Ovary (tissue), 9 donors: ENCODE results near the gene TLCD3A. TPM values are rescaled to one million over a fixed set of nuclear protein-coding genes. Genes with fewer than 3 reads are reported as not detected.

Source experiments
- DNase-seq, 5 donors: peaks; one replicate each; pipeline ENCODE4 v3.0.0-alpha.2; 2019 to 2020
- H3K27ac ChIP-seq, 2 donors: fragments of 200-600 bp; one replicate each; pipeline versions ENCODE4 v1.5.1 to v1.8.0; 2019 to 2022
- H3K27me3 ChIP-seq: fragments of 200-600 bp; one replicate; pipeline ENCODE4 v1.8.0; 2022
- H3K36me3 ChIP-seq: fragments of 200-600 bp; sonication (generic); one replicate; pipeline ENCODE4 v1.5.1; 2019
- H3K4me1 ChIP-seq: one replicate; pipeline ENCODE4 v1.8.1; 2013; ENCODE audit warnings: mild to moderate bottlenecking, moderate library complexity; ENCODE audit not compliant: insufficient read depth
- H3K4me3 ChIP-seq: fragments of 200-600 bp; sonication (generic); one replicate; pipeline ENCODE4 v1.5.1; 2017
- H3K9me3 ChIP-seq, 2 donors: fragments of 200-600 bp in 1 of 2; sonication (generic) in 1 of 2; one replicate each; pipeline versions ENCODE4 v1.5.1 to v1.8.1; 2013 to 2019; ENCODE audit warnings: mild to moderate bottlenecking in 1 of 2, moderate library complexity in 1 of 2
- EP300 ChIP-seq: sonication (generic); formaldehyde crosslinking; IDR thresholded peaks from one replicate; pipeline ENCODE4 v1.6.1; 2017; ENCODE audit warnings: antibody characterized with exemption
- POLR2A ChIP-seq: fragments of 450-650 bp; IDR thresholded peaks from one replicate; pipeline ENCODE4 v1.6.1; 2017; ENCODE audit warnings: antibody characterized with exemption, mild to moderate bottlenecking, moderate library complexity
- WGBS, 3 donors: extraction: QIAGEN DNeasy Blood & Tissue Kit in 1 of 3; methylation state at CpG; one replicate each; pipeline versions ENCODE4 v1.1.5 to v1.1.7; 2013 to 2017; 5-methylcytosine and 5-hydroxymethylcytosine counted together
- intact Hi-C, 4 donors: fragments of 100-400 bp; cut with DNase I; formaldehyde crosslinking; loops; one replicate each; pipeline versions ENCODE4 v1.11.0 to v1.15.1; 2022 to 2023
- polyA plus RNA-seq, 2 donors: library from polyadenylated mRNA; stranded (reverse); fragments of 200-250 nt in 1 of 2; fragments of 350-450 nt in 1 of 2; fragmentation: Illumina TruSeq in 1 of 2; extraction: RNeasy Lipid Tissue Mini Kit (QIAGEN cat#74804) in 1 of 2; gene quantifications; one replicate each; pipeline ENCODE4 v1.2.3, GENCODE V29; 2013 to 2014
- total RNA-seq, 7 donors: library from RNA; depleted of rRNA in 2 of 7; stranded (reverse); fragments of >200 nt in 2 of 7; fragmentation: NEBNext Ultra II Directional in 3 of 7; extraction: Animal tissue kit (Norgen Biotek cat#: 25700) in 3 of 7; gene quantifications; one replicate each; pipeline versions ENCODE4 v1.1.0 to v1.2.4, GENCODE V29; 2016 to 2023
- TF ChIP-seq, protein P1 (sequence below), 3 donors: fragments of 450-650 bp in 2 of 3; fragments of 200-600 bp in 1 of 3; IDR thresholded peaks; one replicate each; pipeline versions ENCODE4 v1.5.1 to v1.8.0; 2016 to 2022; ENCODE audit warnings: antibody characterized with exemption in 3 of 3, mild to moderate bottlenecking in 1 of 3
- donor health status: DM: no; HTN: no; CAD: no; lungs with moderate emphysema.
- donor health status: DM: no; HTN: no; CAD: no.
- donor health status: Bipolar disorder and iron deficiency.
- donor health status: DM: yes; HTN: yes; CAD: no.
- donor health status: DM: no; HTN: no; CAD: no.
- donor health status: DM: yes; HTN: yes; CAD: no.

Gene TLCD3A
- total and polyA plus RNA-seq, 9 donors, result 3.0 to 17.8 (median 13.1) TPM

GRCh38 chr17:728911-729310 lies 3.5 kb upstream of the TLCD3A start:
- no peak for TF ChIP-seq EP300
- no peak for TF ChIP-seq POLR2A
- TF ChIP-seq, protein P1, sequence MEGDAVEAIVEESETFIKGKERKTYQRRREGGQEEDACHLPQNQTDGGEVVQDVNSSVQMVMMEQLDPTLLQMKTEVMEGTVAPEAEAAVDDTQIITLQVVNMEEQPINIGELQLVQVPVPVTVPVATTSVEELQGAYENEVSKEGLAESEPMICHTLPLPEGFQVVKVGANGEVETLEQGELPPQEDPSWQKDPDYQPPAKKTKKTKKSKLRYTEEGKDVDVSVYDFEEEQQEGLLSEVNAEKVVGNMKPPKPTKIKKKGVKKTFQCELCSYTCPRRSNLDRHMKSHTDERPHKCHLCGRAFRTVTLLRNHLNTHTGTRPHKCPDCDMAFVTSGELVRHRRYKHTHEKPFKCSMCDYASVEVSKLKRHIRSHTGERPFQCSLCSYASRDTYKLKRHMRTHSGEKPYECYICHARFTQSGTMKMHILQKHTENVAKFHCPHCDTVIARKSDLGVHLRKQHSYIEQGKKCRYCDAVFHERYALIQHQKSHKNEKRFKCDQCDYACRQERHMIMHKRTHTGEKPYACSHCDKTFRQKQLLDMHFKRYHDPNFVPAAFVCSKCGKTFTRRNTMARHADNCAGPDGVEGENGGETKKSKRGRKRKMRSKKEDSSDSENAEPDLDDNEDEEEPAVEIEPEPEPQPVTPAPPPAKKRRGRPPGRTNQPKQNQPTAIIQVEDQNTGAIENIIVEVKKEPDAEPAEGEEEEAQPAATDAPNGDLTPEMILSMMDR (IDR thresholded peaks at IDR 0.05), result no peak
- intact Hi-C loops, result no loop called here
- Histone ChIP-seq H3K4me3 (no peak overlapping the region), H3K4me1 (peaks cover 2% of the 10 kb centered on the region), H3K36me3 (no peaks in the 10 kb centered on the region), H3K27me3 (no peaks in the 10 kb centered on the region), H3K9me3 (no peaks in the 10 kb centered on the region), H3K27ac (no peak overlapping the region)
- 94 to 97% (median 97%) methylated on average over 5 of the region's 5 CpGs for WGBS, 3 donors
- no peak for DNase-seq

DNA sequence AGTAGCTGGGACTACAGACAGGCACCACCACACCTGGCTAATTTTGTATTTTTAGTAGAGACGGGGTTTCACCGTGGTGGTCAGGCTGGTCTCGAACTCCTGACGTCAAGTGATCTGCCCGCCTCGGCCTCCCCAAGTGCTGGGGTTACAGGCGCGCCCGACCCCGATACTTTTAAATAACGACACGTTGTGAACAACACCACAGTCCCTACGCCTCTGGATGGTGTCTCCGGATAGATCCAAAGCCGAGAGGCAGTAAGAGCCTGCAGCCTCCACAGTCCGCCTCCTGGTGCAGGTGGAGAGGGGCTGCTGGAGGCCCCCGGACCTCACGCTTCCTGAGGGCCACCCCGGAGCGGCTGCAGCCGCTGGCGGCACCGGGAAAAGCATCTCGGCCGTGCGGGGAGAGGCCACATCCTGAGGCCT lies 741 bp upstream of the TLCD3A start:
- H3K27ac ChIP-seq, result peak overlapping the region; percentile 4 to 10
- TF ChIP-seq, protein P1 (IDR thresholded peaks at IDR 0.05), result no peak
- no peak for TF ChIP-seq POLR2A
- TF ChIP-seq EP300, result no peak
- DNase-seq, result peak in 1 of 5 donors; percentile 39

GRCh38 chr17:732902-733720 lies 715 bp downstream of the TLCD3A start:
- Histone ChIP-seq H3K27me3 (no peaks in the 10 kb centered on the region), H3K4me1 (peaks cover 2% of the 10 kb centered on the region), H3K27ac (peak overlapping the region; percentile 37 to 67), H3K36me3 (no peaks in the 10 kb centered on the region), H3K4me3 (peak overlapping the region; percentile 84), H3K9me3 (no peaks in the 10 kb centered on the region)
- TF ChIP-seq POLR2A, result no peak
- TF ChIP-seq, protein P1 (IDR thresholded peaks at IDR 0.05), result no peak
- no peak for TF ChIP-seq EP300
- WGBS, 3 donors, result 3 to 5% (median 4%) methylated on average over 36 to 57 of the region's 57 CpGs
- DNase-seq, result peak in 3 of 5 donors; percentile 26 to 51 (median 40)
- intact Hi-C loops, result no loop called here

More for the DNA sequence above, 741 bp upstream of the TLCD3A start:
- WGBS, 3 donors, result 6 to 14% (median 12%) methylated on average over 24 to 26 of the region's 26 CpGs
- Histone ChIP-seq H3K4me1 (peaks cover 2% of the 10 kb centered on the region), H3K9me3 (no peaks in the 10 kb centered on the region), H3K4me3 (peak overlapping the region; percentile 84), H3K36me3 (no peaks in the 10 kb centered on the region), H3K27me3 (no peaks in the 10 kb centered on the region)
- intact Hi-C loops, result no loop called here

DNA sequence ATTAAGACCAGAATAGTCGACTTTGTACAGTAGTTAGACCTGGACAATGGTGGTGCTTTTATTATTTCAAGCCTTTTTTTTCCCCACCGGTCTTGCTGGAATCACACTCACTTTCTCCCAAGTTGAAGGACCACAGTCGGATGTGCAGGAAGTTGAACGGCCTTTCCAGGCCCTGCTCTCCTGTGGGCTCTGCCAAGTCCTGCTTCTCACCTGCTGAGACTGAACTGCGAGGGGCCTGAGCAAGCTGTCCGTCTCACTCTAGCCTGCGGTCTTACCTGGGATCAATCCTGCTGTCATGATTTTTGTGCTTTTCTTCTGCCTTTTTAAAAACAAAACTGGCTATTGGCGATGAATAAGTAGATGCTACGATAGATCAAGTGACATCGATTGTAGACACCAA lies 1.3 kb downstream of the TLCD3A start:
- H3K27me3 ChIP-seq, result no peaks in the 10 kb centered on the region
- peaks cover 2% of the 10 kb centered on the region for H3K4me1 ChIP-seq
- 64 to 75% (median 66%) methylated on average over 10 of the region's 10 CpGs for WGBS, 3 donors
- no peaks in the 10 kb centered on the region for H3K36me3 ChIP-seq
- H3K4me3 ChIP-seq, result no peak overlapping the region
- H3K9me3 ChIP-seq, result no peaks in the 10 kb centered on the region
- intact Hi-C loops, result no loop called here
- TF ChIP-seq POLR2A, result no peak
- no peak for TF ChIP-seq EP300
- DNase-seq, result no peak
- no peak overlapping the region for H3K27ac ChIP-seq

- no peak for DNase-seq
- TF ChIP-seq, protein P1 (IDR thresholded peaks at IDR 0.05), result no peak
- TF ChIP-seq EP300 (no peak), POLR2A (no peak)
- peaks cover 2% of the 10 kb centered on the region for H3K4me1 ChIP-seq
- no peaks in the 10 kb centered on the region for H3K27me3 ChIP-seq
- no peaks in the 10 kb centered on the region for H3K9me3 ChIP-seq
- no peak overlapping the region for H3K27ac ChIP-seq
- H3K4me3 ChIP-seq, result no peak overlapping the region
- intact Hi-C loops, result no loop called here
- H3K36me3 ChIP-seq, result no peaks in the 10 kb centered on the region
- 93 to 94% (median 94%) methylated on average over 13 of the region's 13 CpGs for WGBS, 3 donors
Observed at GRCh38 chr17:737561-738113, 5.2 kb downstream of the TLCD3A start.
